T-helper 17 cell (primary cell): Measurements from ENCODE around the gene PDE6D. TPM values are rescaled to one million over a fixed set of nuclear protein-coding genes. Genes with fewer than 3 reads are reported as not detected.

ENCODE experiments used
- ATAC-seq: fragments of 150-1000 bp; cut with Tn5 transposase; 2 replicates; pipeline ENCODE4 v1.10.0; 2021; ENCODE audit warnings: mild to moderate bottlenecking, moderate library complexity
- DNase-seq, 3 donors: peaks; one replicate each; pipeline versions ENCODE4 v3.0.0 to v3.0.0-alpha.2; 2020 to 2021
- H3K9me3 ChIP-seq: one replicate; pipeline ENCODE4 v1.7.0; 2013; ENCODE audit warnings: low read length, mild to moderate bottlenecking; ENCODE audit not compliant: control insufficient read depth, poor library complexity, severe bottlenecking
- H3K27ac Mint-ChIP-seq: one replicate; pipeline ENCODE4 v1.8.0; 2022; ENCODE audit warnings: mild to moderate bottlenecking, moderate library complexity, mixed read lengths
- H3K27me3 Mint-ChIP-seq: one replicate; pipeline ENCODE4 v1.8.0; 2022; ENCODE audit warnings: mixed read lengths
- H3K36me3 Mint-ChIP-seq: one replicate; pipeline ENCODE4 v1.8.0; 2022; ENCODE audit warnings: low read depth, mixed read lengths
- H3K4me1 Mint-ChIP-seq: one replicate; pipeline ENCODE4 v1.8.0; 2022; ENCODE audit warnings: mild to moderate bottlenecking, mixed read lengths
- H3K4me3 Mint-ChIP-seq: one replicate; pipeline ENCODE4 v1.8.0; 2022; ENCODE audit warnings: mild to moderate bottlenecking, moderate library complexity, mixed read lengths
- total RNA-seq, 4 donors: library from RNA in 2 of 4; stranded (reverse) in 2 of 4; gene quantifications; one replicate each; pipeline ENCODE4 v1.2.3 and lab custom pipeline; 2022 to 2026

The PDE6D gene
- total RNA-seq, 2 donors from 2014 or later, result 19.3 to 21.6 TPM

DNA sequence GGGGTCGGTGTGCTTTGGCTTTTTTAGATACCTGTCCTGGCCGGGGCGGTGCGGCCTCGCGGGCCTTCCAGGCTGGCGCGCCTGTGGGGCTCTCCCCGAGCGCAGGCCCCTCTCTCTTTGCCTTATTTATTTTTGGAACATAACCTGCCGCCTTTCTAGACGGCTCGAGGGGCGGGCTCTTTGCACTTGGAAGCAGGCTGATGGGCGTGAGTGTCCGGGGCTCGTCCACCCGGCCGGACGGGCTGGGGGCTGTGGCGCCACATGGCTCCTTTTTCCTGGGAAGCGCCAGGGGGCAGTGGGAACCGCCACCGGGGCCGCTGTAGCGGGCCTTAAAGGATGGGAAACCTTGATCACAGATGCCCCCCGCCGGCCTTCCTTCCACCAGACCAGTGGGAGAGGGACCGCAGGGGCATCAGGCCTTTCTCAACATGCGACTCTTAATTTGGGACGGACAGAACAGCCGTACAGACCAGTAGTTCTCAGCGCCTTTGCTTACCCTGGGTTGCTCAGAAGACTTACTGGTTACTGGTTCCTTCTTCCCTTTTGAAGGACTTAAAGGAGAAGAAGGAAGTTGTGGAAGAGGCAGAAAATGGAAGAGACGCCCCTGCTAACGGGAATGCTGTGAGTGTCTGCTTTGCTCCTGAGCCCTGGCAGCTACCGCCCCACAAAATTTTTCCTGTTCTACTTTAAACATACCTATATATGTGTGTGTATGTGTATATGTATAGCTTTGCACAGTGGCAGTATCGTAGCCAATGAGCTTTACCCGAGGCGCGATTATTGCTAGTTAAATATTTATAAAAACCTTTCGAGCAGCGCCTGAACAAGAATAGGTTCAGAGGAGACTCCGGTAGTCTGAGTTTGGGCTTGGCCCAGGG lies 70.0 kb downstream of the PDE6D start:
- no peaks in the 10 kb centered on the region for H3K9me3 ChIP-seq
- Mint-ChIP-seq H3K4me1 (peaks cover 33% of the 10 kb centered on the region), H3K27me3 (no peaks in the 10 kb centered on the region), H3K36me3 (peaks cover 11% of the 10 kb centered on the region), H3K27ac (peak overlapping the region; percentile 99), H3K4me3 (peak overlapping the region; percentile 96)
- no peak for ATAC-seq
- no peak for DNase-seq

DNA sequence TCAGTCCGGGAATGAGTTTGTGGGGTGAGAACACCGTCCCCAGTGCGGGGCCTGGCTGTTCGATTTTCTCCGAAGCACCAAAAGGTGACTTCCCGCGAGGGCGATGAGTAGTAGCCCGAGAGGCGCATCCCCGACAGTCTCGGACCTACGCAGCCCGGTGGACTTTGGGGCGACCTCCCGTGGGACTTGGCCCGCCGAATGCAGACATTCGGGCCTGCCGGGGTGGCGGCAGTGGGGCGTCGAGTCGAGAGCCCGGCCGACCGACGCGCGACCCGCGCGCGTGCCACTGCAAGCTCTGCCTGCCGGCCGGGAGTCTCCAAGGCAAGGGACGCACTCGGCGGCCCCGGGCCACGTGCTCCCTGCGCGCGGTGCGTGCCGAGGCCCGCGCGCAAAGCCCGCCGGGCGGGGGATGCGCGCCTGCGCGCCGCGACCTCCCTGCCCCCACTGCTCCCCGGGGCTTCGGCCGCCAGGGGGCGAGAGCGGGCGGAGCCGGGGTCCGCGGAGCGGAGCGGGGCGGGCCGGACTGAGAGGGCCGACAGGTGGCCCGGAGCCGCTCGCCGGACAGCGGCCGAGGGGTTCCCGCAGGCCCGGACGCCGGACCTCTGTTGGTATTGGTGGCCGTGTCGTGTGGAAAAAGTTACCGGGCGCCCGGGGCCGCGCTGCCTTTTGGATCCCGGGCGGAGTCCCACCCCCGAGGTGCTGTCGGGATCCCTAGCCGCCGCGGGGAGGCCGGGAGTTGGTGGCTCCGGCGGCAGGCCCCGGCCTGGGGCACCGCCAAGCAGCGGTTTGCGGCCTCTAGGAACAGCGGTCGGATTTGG lies 70.9 kb downstream of the PDE6D start:
- H3K27ac Mint-ChIP-seq, result peak overlapping the region; percentile 100
- peaks cover 30% of the 10 kb centered on the region for H3K4me1 Mint-ChIP-seq
- H3K27me3 Mint-ChIP-seq, result no peaks in the 10 kb centered on the region
- peak; percentile 30 for ATAC-seq
- peak overlapping the region; percentile 96 for H3K4me3 Mint-ChIP-seq
- DNase-seq, result peak; percentile 82 to 94 (median 86)
- H3K9me3 ChIP-seq, result no peaks in the 10 kb centered on the region
- H3K36me3 Mint-ChIP-seq, result peaks cover 11% of the 10 kb centered on the region

DNA sequence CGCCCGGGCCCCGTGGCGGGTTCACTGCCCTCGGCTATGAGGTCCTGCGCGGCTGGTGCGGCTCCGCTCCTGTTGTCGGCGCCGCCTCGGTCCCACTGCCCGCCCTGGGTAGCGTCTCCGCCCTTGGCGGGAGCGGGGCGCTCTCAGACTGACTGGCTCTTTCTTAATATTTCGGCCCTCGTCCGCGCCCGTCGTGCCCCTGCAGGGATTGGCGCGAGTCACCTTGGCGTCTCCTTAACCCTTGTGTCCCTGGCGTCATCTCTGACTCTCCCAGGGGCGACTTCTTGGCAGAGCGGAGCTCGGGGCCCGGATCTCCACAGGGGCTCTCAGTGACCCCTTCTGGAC lies 71.5 kb downstream of the PDE6D start:
- peak overlapping the region; percentile 96 for H3K4me3 Mint-ChIP-seq
- peaks cover 28% of the 10 kb centered on the region for H3K4me1 Mint-ChIP-seq
- no peaks in the 10 kb centered on the region for H3K27me3 Mint-ChIP-seq
- DNase-seq, result peak in 2 of 3 donors; percentile 19 to 29
- no peaks in the 10 kb centered on the region for H3K9me3 ChIP-seq
- H3K36me3 Mint-ChIP-seq, result peaks cover 11% of the 10 kb centered on the region
- peak overlapping the region; percentile 100 for H3K27ac Mint-ChIP-seq
- ATAC-seq, result no peak

DNA sequence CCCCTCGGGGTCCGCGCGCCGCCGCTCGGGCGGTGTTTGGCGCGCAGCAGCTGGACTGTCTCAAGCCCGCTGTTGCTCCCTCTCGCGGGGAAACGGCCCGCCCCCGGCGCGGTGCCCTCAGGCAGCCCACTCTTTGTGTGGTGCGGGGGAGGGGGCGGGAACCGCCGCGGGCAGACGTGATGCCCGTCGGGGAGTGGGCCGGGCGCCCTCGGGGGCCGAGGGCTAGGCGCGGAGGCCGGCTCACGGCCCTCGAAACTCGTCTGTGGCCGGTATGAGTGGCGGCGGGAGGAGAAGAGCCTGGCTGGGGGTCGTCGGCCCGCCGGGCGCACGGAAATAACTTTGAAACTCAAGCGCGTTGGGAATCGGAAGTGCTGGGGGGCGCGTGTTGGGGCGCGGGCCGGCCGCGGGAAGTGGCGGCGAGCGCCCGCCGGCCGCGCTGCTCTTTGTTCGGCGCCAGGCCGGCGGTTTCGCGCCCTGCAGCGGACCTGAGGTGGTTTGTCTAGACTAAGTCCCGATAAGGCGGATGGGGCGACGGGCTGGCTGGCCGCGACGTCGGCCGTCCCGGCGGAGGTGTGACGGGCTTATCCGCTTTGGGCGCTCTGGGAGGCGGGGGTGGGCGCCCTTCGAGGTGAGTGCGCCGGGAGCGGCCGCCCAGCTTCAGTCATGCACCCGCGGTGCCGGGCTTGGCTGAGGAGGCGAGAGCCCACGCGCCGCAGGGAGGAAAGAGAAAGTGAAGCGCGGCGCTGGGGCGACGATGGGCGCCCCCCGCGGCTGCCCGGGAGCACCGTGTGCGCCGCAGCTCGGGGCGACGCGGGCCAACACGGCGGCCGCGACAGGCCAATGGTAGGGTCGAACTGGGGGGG lies 72.1 kb downstream of the PDE6D start:
- ATAC-seq (no peak), DNase-seq (peak; percentile 32 to 44 (median 44))
- H3K9me3 ChIP-seq, result no peaks in the 10 kb centered on the region
- Mint-ChIP-seq H3K4me3 (peak overlapping the region; percentile 96), H3K27ac (peak overlapping the region; percentile 100), H3K36me3 (peaks cover 11% of the 10 kb centered on the region), H3K4me1 (peaks cover 27% of the 10 kb centered on the region), H3K27me3 (no peaks in the 10 kb centered on the region)

DNA sequence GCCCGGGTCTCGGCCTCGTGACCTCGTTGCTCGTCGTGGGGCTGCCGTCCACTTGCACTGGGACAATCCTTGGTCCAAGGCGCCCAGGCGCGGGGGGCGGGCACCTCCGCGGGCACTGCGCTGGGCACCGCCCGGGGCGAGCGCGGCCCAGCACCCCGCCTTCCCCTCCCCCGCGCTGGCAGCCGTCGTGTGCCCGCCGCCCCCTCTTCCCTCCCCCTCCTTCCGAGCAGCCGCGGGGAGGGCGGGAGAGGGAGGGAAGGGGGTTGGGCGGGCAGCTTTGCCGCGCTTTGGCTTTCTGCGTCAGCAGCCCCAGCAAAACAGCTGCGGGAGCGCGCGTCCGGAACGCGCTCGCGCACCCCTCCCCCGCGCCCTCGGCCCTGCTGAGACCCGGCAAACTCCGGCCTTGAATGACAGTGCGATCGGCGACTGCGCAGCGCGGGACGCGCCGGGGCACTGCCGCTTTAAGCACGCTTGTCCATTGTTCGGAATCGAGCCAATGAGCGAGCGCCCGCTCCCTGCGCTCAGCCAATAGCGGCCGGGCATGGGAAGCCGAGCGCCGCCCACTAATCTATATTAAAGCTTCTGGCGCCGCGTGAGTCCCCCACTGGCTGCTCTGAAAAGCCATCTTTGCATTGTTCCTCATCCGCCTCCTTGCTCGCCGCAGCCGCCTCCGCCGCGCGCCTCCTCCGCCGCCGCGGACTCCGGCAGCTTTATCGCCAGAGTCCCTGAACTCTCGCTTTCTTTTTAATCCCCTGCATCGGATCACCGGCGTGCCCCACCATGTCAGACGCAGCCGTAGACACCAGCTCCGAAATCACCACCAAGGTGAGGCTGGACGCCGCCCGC lies 72.9 kb downstream of the PDE6D start, which contains the start of gene PTMA:
Gene PTMA (plus strand): TSS at position 599 of the 846 bp plus-strand sequence. CDS start 182 bp downstream, at position 781.
- Mint-ChIP-seq H3K27me3 (no peaks in the 10 kb centered on the region), H3K4me1 (peaks cover 20% of the 10 kb centered on the region), H3K27ac (peak within 1 kb of the TSS; percentile 100), H3K36me3 (peaks cover 11% of the 10 kb centered on the region), H3K4me3 (peak within 1 kb of the TSS; percentile 96)
- DNase-seq (peak; percentile 97 to 99 (median 99)), ATAC-seq (peak; percentile 72)
- no peaks in the 10 kb centered on the region for H3K9me3 ChIP-seq

DNA sequence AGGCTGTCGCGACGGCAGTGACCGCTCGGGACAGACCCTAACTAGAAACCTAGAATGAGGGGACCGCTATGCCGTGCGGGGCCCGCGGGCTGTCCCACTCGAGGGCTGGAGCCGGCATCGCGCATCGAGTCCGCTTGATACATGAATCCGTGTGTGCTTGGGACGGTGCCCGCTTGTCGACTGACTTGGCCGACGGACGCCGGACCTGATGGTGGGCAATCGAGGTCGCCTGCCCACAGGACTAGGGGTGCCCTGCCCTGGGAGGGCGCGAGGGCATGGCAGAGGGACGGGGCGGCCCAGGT lies 73.5 kb downstream of the PDE6D start:
- Mint-ChIP-seq H3K4me1 (peaks cover 19% of the 10 kb centered on the region), H3K27me3 (no peaks in the 10 kb centered on the region), H3K4me3 (peak overlapping the region; percentile 96), H3K27ac (peak overlapping the region; percentile 100), H3K36me3 (peaks cover 11% of the 10 kb centered on the region)
- peak; percentile 0 for ATAC-seq
- H3K9me3 ChIP-seq, result no peaks in the 10 kb centered on the region
- peak in 2 of 3 donors; percentile 33 to 48 for DNase-seq

DNA sequence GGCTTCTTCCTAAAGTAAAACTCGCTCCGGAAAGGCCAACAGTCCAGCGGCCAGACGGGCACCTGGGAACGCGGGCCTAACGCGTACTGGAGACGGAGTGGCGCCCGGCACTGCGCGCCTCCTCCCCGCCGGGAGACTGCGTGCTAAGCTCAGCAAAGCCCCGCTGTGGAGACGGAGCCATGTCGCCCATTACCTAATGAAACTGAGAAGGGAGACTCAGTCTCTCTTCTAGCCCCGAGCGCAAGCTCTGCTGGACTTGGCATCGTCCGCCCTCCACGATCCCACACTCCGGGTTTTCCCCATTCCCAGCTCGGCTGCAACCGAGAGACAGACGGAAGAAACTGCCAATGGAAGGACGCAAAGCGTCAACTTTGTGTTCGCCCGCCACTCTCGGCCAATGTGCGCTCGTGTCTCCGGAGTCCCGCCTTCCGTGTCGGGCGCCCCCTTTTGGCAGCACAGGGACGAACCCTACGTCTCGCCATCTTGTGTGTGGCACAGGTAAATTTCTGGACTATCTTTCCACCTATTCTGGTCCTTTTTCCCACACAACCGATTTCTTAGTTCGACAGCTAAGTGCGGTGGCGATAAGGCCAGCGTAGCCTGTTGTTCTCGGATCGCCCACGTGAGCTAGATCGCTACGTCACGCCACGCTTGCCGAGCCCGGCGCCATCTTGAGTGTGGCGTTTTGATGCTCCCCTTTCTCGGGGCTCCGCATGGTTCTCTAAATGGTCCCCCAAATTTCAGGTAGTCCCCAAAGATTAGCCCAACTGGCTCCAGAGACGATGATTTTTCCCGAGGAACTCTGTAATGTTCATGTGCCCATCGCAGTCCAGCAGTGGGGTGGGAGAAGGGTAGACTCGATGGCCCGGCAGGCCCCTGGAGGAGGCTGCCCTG lies 74.1 kb downstream of the PDE6D start:
- ATAC-seq (peak; percentile 56), DNase-seq (peak; percentile 94 to 98 (median 96))
- H3K9me3 ChIP-seq, result no peaks in the 10 kb centered on the region
- peaks cover 13% of the 10 kb centered on the region for H3K4me1 Mint-ChIP-seq
- H3K27ac Mint-ChIP-seq, result peak overlapping the region; percentile 100
- H3K4me3 Mint-ChIP-seq, result peak overlapping the region; percentile 96
- peaks cover 5% of the 10 kb centered on the region for H3K36me3 Mint-ChIP-seq
- H3K27me3 Mint-ChIP-seq, result no peaks in the 10 kb centered on the region

DNA sequence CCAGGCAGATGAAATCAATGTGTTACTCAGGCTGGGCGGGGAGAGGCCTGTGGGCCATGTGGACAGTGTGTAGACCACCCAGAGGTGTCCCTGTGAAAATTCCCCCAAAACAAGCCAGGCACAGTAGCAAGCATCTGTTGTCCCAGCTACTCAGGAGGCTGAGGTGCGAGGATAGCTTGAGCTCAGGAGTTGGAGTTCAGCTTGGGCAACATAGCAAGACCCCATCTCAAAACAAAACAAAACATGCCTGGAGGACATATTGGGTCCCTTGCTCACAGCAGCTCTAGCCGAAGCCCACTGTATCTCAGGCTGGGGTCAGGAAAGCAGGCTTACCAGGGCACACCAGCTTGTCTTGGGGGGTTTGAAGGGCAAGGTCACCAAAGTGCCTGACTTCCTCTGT lies 77.1 kb downstream of the PDE6D start:
- H3K27ac Mint-ChIP-seq, result peak overlapping the region; percentile 72
- H3K9me3 ChIP-seq, result no peaks in the 10 kb centered on the region
- H3K27me3 Mint-ChIP-seq, result no peaks in the 10 kb centered on the region
- no peak for DNase-seq
- no peak for ATAC-seq
- peaks cover 2% of the 10 kb centered on the region for H3K36me3 Mint-ChIP-seq
- H3K4me1 Mint-ChIP-seq, result peaks cover 4% of the 10 kb centered on the region
- H3K4me3 Mint-ChIP-seq, result no peak overlapping the region

DNA sequence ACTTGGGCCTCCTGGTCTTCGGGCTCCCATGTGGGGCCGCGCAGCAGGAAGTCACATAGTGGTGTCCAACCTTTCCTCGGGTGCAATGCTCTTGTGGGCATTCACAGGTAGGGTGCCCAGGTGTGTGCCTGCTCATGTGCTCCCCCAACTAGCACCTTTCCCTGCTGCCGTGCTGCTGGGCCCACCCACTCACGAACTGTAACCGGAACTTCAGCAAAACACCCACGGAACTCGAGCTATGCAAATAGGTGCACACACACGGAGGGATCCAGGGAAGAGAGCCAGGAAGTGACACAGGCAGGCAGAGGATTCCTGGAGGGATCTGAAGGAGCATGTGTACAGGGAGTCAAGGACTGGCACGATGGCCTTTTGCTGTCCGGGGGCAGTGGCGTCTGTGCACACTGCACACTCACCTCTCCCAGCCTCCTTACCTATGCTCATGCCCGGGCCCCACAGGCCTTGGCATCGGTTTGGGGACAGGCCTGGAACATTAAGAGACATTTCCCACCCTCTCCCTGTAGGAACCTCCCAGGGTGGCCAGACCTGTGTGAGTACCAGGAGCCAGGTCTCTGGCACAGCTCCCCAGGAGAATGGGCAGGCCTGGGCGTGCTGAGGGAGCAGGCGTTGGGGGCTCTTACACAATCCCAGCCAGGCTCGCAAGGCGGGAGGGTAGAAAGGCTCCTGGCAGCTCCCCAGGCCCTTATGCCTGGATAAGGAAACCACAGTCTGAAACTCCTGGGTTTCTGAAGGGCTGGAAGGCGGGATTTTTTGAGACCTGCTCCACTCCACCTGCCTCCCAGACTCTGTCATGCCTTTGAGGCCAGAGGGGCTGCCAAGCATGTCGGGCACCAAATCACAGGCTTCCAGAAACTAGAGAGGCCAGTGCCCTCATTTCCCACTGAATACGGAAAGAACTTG lies 79.4 kb downstream of the PDE6D start:
- Mint-ChIP-seq H3K27ac (no peak overlapping the region), H3K4me3 (no peak overlapping the region), H3K27me3 (no peaks in the 10 kb centered on the region), H3K36me3 (no peaks in the 10 kb centered on the region), H3K4me1 (peaks cover 4% of the 10 kb centered on the region)
- H3K9me3 ChIP-seq, result no peaks in the 10 kb centered on the region
- no peak for DNase-seq
- no peak for ATAC-seq

DNA sequence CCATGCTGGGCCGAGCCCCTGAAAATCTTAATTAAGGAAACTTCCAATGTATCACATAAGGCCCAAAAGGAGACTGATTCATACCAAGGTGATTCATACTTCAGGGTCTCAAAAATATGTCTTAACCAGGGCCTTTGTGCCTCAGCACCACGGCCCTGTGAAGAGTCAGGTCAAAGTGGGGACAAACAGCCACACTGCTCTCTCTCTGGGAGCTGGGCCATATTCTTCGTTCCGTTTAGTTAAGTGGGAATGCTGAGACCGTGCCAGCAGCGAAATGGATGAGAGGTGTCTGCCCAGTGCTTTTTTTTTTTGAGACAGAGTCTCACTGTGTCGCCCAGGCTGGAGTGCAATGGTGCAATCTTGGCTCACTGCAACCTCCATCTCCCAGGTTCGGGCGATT lies 82.1 kb downstream of the PDE6D start:
- H3K4me1 Mint-ChIP-seq, result peaks cover under 1% of the 10 kb centered on the region
- no peaks in the 10 kb centered on the region for H3K36me3 Mint-ChIP-seq
- H3K4me3 Mint-ChIP-seq, result no peak overlapping the region
- ATAC-seq (no peak), DNase-seq (no peak)
- H3K27me3 Mint-ChIP-seq, result no peaks in the 10 kb centered on the region
- no peak overlapping the region for H3K27ac Mint-ChIP-seq
- no peaks in the 10 kb centered on the region for H3K9me3 ChIP-seq

DNA sequence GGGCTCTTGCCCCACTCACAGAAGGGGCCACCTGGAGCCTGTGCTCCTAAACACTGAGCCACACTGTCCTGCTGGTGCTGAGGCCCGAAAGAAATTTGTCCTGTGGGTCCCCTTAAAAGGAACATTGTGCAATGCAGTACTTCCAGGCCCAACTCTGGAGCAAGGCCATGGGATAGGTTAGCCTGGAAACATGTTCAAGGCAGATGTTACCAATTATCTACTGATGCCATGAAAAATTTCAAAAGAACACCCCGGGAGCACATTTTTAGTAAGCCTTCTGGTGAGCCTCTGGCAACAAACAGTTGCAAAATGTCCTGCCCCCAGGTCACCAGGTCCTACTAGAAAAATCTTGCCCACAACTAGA lies 85.1 kb downstream of the PDE6D start:
- Mint-ChIP-seq H3K4me1 (peaks cover 2% of the 10 kb centered on the region), H3K36me3 (no peaks in the 10 kb centered on the region), H3K27me3 (no peaks in the 10 kb centered on the region), H3K27ac (no peak overlapping the region), H3K4me3 (no peak overlapping the region)
- H3K9me3 ChIP-seq, result no peaks in the 10 kb centered on the region
- DNase-seq, result no peak
- no peak for ATAC-seq
